ENCODE data around the gene TBP.
"Not testable (repeated sequence)": the region's sequence is repeated elsewhere in the genome, so short reads cannot be mapped to it uniquely, and the experiment has no call there.

TBP gene

DNA sequence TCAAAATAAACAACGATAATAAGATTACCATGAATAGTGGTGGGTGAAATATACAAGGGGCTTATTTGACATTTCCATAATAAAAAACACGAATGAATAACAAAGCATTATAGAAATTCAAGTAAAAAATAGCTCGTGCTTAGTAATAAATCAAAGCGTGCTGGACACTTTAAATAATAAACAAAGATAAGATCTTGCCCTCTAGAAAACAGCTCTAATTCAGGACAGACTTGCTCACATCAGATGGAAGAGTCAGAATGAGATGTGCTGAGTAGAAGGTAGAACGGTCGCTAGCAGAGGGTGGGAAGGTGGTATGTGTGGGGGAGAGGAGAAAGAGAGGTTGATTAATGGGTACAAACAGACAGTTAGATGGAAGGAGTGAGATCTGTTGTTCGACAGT, 28.4 kb upstream of the TBP start:
- ATAC-seq, result no peak

GRCh38 chr6:170527995-170528394, 26.2 kb upstream of the TBP start:
- ATAC-seq, result not testable (repeated sequence)

More for the DNA sequence above, 28.4 kb upstream of the TBP start:
- TF ChIP-seq ZNF70 (CRISPR knock-in tag; IDR thresholded peaks at IDR 0.05) (no peak), ZC3H10 (CRISPR knock-in tag; IDR thresholded peaks at IDR 0.05) (no peak), RARB (CRISPR knock-in tag; IDR thresholded peaks at IDR 0.05) (no peak), GLIS3 (CRISPR knock-in tag; IDR thresholded peaks at IDR 0.05) (no peak), ZFP30 (CRISPR knock-in tag; IDR thresholded peaks at IDR 0.05) (no peak), TCF4 (CRISPR knock-in tag; IDR thresholded peaks at IDR 0.05; ENCODE audit: borderline replicate concordance) (no peak), BACH2 (CRISPR knock-in tag; IDR thresholded peaks at IDR 0.05; ENCODE audit: borderline replicate concordance) (no peak), CSDC2 (CRISPR knock-in tag; IDR thresholded peaks at IDR 0.05) (no peak), ARNTL (CRISPR knock-in tag; IDR thresholded peaks at IDR 0.05; ENCODE audit: borderline replicate concordance, low read depth) (no peak), CSRNP3 (CRISPR knock-in tag; IDR thresholded peaks at IDR 0.05) (no peak)
- TF ChIP-seq, protein P1, sequence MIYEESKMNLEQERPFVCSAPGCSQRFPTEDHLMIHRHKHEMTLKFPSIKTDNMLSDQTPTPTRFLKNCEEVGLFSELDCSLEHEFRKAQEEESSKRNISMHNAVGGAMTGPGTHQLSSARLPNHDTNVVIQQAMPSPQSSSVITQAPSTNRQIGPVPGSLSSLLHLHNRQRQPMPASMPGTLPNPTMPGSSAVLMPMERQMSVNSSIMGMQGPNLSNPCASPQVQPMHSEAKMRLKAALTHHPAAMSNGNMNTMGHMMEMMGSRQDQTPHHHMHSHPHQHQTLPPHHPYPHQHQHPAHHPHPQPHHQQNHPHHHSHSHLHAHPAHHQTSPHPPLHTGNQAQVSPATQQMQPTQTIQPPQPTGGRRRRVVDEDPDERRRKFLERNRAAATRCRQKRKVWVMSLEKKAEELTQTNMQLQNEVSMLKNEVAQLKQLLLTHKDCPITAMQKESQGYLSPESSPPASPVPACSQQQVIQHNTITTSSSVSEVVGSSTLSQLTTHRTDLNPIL (CRISPR knock-in tag; IDR thresholded peaks at IDR 0.05; ENCODE audit: low read depth), result no peak

DNA sequence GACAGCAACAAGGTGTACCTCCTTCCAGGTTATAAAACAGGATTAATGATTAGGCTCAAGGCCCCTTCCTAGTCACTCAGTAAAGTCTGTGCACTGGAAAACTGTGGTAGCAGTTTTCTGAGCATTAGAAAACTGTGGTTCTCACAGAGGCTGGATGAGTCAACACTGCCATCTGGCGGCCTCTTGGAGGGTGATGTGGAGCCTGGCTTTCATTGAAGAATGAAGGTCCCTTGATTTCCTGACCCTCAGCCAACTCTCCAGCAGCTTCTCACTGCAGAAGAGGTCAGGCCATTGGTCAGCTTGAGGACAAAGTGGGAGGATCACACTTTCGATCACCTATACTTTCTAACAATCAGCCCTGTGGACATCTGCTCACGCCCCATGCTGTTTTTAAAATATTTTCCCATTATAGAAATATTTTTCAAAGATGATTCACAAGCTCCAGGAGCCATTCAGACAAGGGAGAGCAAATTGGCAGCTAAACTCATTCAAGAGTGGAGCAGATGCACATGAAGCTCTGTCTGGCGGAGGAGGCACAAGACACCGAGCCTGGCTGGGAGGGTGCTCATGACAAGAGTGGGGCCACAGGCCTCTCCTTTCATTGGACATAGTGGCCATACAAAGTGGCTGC, 24.2 kb upstream of the TBP start:
- no peak for TF ChIP-seq RARB (CRISPR knock-in tag; IDR thresholded peaks at IDR 0.05)
- TF ChIP-seq, protein P2, sequence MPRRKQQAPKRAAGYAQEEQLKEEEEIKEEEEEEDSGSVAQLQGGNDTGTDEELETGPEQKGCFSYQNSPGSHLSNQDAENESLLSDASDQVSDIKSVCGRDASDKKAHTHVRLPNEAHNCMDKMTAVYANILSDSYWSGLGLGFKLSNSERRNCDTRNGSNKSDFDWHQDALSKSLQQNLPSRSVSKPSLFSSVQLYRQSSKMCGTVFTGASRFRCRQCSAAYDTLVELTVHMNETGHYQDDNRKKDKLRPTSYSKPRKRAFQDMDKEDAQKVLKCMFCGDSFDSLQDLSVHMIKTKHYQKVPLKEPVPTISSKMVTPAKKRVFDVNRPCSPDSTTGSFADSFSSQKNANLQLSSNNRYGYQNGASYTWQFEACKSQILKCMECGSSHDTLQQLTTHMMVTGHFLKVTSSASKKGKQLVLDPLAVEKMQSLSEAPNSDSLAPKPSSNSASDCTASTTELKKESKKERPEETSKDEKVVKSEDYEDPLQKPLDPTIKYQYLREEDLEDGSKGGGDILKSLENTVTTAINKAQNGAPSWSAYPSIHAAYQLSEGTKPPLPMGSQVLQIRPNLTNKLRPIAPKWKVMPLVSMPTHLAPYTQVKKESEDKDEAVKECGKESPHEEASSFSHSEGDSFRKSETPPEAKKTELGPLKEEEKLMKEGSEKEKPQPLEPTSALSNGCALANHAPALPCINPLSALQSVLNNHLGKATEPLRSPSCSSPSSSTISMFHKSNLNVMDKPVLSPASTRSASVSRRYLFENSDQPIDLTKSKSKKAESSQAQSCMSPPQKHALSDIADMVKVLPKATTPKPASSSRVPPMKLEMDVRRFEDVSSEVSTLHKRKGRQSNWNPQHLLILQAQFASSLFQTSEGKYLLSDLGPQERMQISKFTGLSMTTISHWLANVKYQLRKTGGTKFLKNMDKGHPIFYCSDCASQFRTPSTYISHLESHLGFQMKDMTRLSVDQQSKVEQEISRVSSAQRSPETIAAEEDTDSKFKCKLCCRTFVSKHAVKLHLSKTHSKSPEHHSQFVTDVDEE (CRISPR knock-in tag; IDR thresholded peaks at IDR 0.05), result no peak
- no peak for TF ChIP-seq ZNF70 (CRISPR knock-in tag; IDR thresholded peaks at IDR 0.05)
- TF ChIP-seq BACH2 (CRISPR knock-in tag; IDR thresholded peaks at IDR 0.05; ENCODE audit: borderline replicate concordance), result no peak
- ATAC-seq, result peak; percentile 94

GRCh38 chr6:170532867-170533488, 21.2 kb upstream of the TBP start:
- TF ChIP-seq CSRNP3 (CRISPR knock-in tag; IDR thresholded peaks at IDR 0.05), result no peak
- TF ChIP-seq SNAI2 (CRISPR knock-in tag; IDR thresholded peaks at IDR 0.05), result no peak
- TF ChIP-seq ARNTL (CRISPR knock-in tag; IDR thresholded peaks at IDR 0.05; ENCODE audit: borderline replicate concordance, low read depth), result no peak
- no peak for TF ChIP-seq ZFP3 (CRISPR knock-in tag; IDR thresholded peaks at IDR 0.05)
- ATAC-seq, result no peak

DNA sequence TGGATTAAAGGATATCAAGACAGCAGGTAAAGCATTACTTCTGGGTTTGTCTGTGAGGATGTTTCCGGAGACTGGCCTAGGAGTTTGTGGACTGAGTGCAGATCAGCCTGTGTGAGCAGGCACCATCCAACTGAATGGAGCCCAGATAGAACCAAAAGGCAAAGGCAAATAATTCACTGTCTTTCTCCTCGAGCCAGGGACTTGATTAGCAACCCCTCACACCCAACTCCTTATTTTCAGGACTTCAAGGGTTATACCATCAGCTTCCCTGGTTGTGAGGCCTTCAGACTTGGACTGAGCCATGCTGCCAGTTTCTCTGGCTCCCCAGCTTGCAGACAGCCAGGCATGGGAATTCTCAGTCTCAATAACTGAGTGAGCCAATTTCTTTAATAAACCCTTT, 20.4 kb upstream of the TBP start:
- TF ChIP-seq ZNF8 (CRISPR knock-in tag; IDR thresholded peaks at IDR 0.05) (no peak), GLIS3 (CRISPR knock-in tag; IDR thresholded peaks at IDR 0.05) (no peak), SNAI2 (CRISPR knock-in tag; IDR thresholded peaks at IDR 0.05) (no peak), ZFP30 (CRISPR knock-in tag; IDR thresholded peaks at IDR 0.05) (no peak)
- TF ChIP-seq, protein P2 (CRISPR knock-in tag; IDR thresholded peaks at IDR 0.05), result no peak
- TF ChIP-seq, protein P1 (CRISPR knock-in tag; IDR thresholded peaks at IDR 0.05; ENCODE audit: low read depth), result no peak
- no peak for ATAC-seq

Measured in SK-N-SH treated with all-trans-retinoic acid at 6 μM for 48 hours (cell line).